IMR-90 (cell line): Measurements from ENCODE around the gene GSK3B. TPM values are rescaled to one million over a fixed set of nuclear protein-coding genes. Genes with fewer than 3 reads are reported as not detected.

Source experiments
- ATAC-seq: fragments of 200-7000 bp; cut with Tn5 transposase; 2 replicates; pipeline ENCODE4 v1.9.1; 2020; ENCODE audit warnings: low read depth, mild to moderate bottlenecking, moderate library complexity
- BruUV-seq: library from RNA; stranded (reverse); fragments of 400-500 nt; replicated peaks from 2 replicates; lab custom pipeline; 2021; lab: Mats Ljungman, UMichigan
- CTCF ChIA-PET: fragments of 300-600 bp; formaldehyde crosslinking; extraction: SDS; loops from one replicate; lab custom pipeline; 2021; ENCODE audit warnings: antibody characterized with exemption; lab: Yijun Ruan, JAX
- POLR2A ChIA-PET: fragments of 300-600 bp; sonication (Branson Sonifier 250); formaldehyde crosslinking; loops from one replicate; lab custom pipeline; 2022; ENCODE audit warnings: antibody characterized with exemption; ENCODE audit not compliant: unreplicated experiment; lab: Charles Lee
- DNase-seq: peaks from one replicate; pipeline ENCODE4 v3.0.0; 2013
- H2AFZ ChIP-seq: replicated peaks from 2 replicates; pipeline ENCODE3; 2013; ENCODE audit warnings: low read length, mild to moderate bottlenecking; ENCODE audit not compliant: poor library complexity
- H2AK5ac ChIP-seq: 2 replicates; pipeline ENCODE4 v1.6.1; 2013; ENCODE audit warnings: low read depth, low read length, inconsistent platforms
- H2AK9ac ChIP-seq: replicated peaks from 2 replicates; pipeline ENCODE3; 2013; ENCODE audit warnings: mild to moderate bottlenecking, low read depth, low read length, moderate library complexity; ENCODE audit not compliant: poor library complexity
- H2BK120ac ChIP-seq: 2 replicates; pipeline ENCODE4 v1.6.1; 2013; ENCODE audit warnings: low read depth, low read length, inconsistent platforms
- H2BK15ac ChIP-seq: 3 replicates; pipeline ENCODE4 v1.6.1; 2013; ENCODE audit warnings: low read depth, low read length, inconsistent platforms
- H2BK20ac ChIP-seq: 2 replicates; pipeline ENCODE4 v1.6.1; 2013; ENCODE audit warnings: low read depth, mild to moderate bottlenecking, inconsistent platforms, low read length, moderate library complexity
- H2BK5ac ChIP-seq: 2 replicates; pipeline ENCODE4 v1.6.1; 2013; ENCODE audit warnings: mild to moderate bottlenecking, low read depth, low read length, inconsistent platforms; ENCODE audit not compliant: poor library complexity, severe bottlenecking
- H3K14ac ChIP-seq: replicated peaks from 2 replicates; pipeline ENCODE4 v1.6.1; 2013; ENCODE audit warnings: low read depth, low read length, inconsistent platforms
- H3K18ac ChIP-seq: 2 replicates; pipeline ENCODE4 v1.6.1; 2013; ENCODE audit warnings: low read depth, low read length, control low read depth
- H3K23ac ChIP-seq: 2 replicates; pipeline ENCODE4 v1.6.1; 2013; ENCODE audit warnings: low read depth, low read length, inconsistent platforms
- H3K27ac ChIP-seq: 2 replicates; pipeline ENCODE4 v1.5.1; 2013; ENCODE audit warnings: mild to moderate bottlenecking, control low read depth, low read length; ENCODE audit not compliant: insufficient read depth
- H3K27me3 ChIP-seq: 2 replicates; pipeline ENCODE4 v1.6.1; 2013; ENCODE audit warnings: low read length; ENCODE audit not compliant: control insufficient read depth, insufficient read depth
- H3K36me3 ChIP-seq: 2 replicates; pipeline ENCODE4 v1.6.1; 2013; ENCODE audit warnings: low read length, mixed read lengths; ENCODE audit not compliant: control insufficient read depth, insufficient read depth
- H3K4ac ChIP-seq: 2 replicates; pipeline ENCODE4 v1.6.1; 2013; ENCODE audit warnings: low read depth, low read length, inconsistent platforms
- H3K4me1 ChIP-seq: 2 replicates; pipeline ENCODE4 v1.6.1; 2013; ENCODE audit warnings: low read length, mixed read lengths; ENCODE audit not compliant: control insufficient read depth, insufficient read depth
- H3K4me2 ChIP-seq: 2 replicates; pipeline ENCODE4 v1.6.1; 2013; ENCODE audit warnings: low read depth, mild to moderate bottlenecking, control low read depth, low read length, moderate library complexity
- H3K4me3 ChIP-seq: 2 replicates; pipeline ENCODE4 v1.5.1; 2013; ENCODE audit warnings: low read depth, mild to moderate bottlenecking, control low read depth, low read length, moderate library complexity; ENCODE audit not compliant: insufficient read depth
- H3K56ac ChIP-seq: 2 replicates; pipeline ENCODE4 v1.6.1; 2013; ENCODE audit warnings: low read length, inconsistent platforms; ENCODE audit not compliant: insufficient read depth; ENCODE audit errors: extremely low read depth
- H3K79me1 ChIP-seq, 2 experiments: 2 replicates each; pipeline ENCODE4 v1.6.1; 2013; ENCODE audit warnings: low read length in 2 of 2, inconsistent platforms in 1 of 2, low read depth in 1 of 2
- H3K9ac ChIP-seq: 2 replicates; pipeline ENCODE4 v1.6.1; 2013; ENCODE audit warnings: low read depth, low read length, control low read depth
- H3K9me1 ChIP-seq: 2 replicates; pipeline ENCODE4 v1.6.1; 2013; ENCODE audit warnings: low read length, inconsistent platforms; ENCODE audit not compliant: insufficient read depth
- H3K9me3 ChIP-seq: 2 replicates; pipeline ENCODE4 v1.6.1; 2013; ENCODE audit warnings: low read length; ENCODE audit not compliant: control insufficient read depth, insufficient read depth
- H4K20me1 ChIP-seq: 2 replicates; pipeline ENCODE4 v1.6.1; 2013; ENCODE audit warnings: low read length, inconsistent platforms; ENCODE audit not compliant: insufficient read depth
- H4K5ac ChIP-seq: 2 replicates; pipeline ENCODE4 v1.6.1; 2013; ENCODE audit warnings: mild to moderate bottlenecking, low read depth, low read length, control low read depth
- H4K8ac ChIP-seq, 2 experiments: 2 replicates each; pipeline ENCODE4 v1.6.1; 2013; ENCODE audit warnings: low read depth in 2 of 2, low read length in 2 of 2, control low read depth in 1 of 2, inconsistent platforms in 1 of 2
- H4K91ac ChIP-seq: 2 replicates; pipeline ENCODE4 v1.6.1; 2013; ENCODE audit warnings: low read depth, low read length, inconsistent platforms; ENCODE audit not compliant: insufficient read depth
- BHLHE40 ChIP-seq: fragments of 150-350 bp; IDR thresholded peaks from 2 replicates; pipeline ENCODE4 v1.6.1; 2016; ENCODE audit warnings: mild to moderate bottlenecking, low read depth, low read length
- FOS ChIP-seq: fragments of 150-350 bp; IDR thresholded peaks from 2 replicates; pipeline ENCODE4 v1.6.1; 2016; ENCODE audit warnings: low read depth, low read length
- WGBS, 2 experiments: methylation state at CpG; one replicate each; pipeline versions ENCODE4 v1.1.5 to v1.1.7; 2013; ENCODE audit warnings: missing lambda C conversion rate in 2 of 2; ENCODE audit not compliant: insufficient read length in 1 of 2; ENCODE audit errors: extremely low coverage in 2 of 2; 5-methylcytosine and 5-hydroxymethylcytosine counted together
- dilution Hi-C: fragments of 300-500 bp; cut with HindIII; formaldehyde crosslinking; loops from one replicate; pipeline ENCODE4 v1.14.3; 2018; ENCODE audit warnings: low sequenced_read_pairs; ENCODE audit not compliant: unreplicated experiment
- in situ Hi-C: fragments of 300-500 bp; cut with MboI; formaldehyde crosslinking; loops from 3 replicates; pipeline ENCODE4 v1.14.3; 2019; ENCODE audit warnings: low sequenced_read_pairs, inconsistent platforms, mixed read lengths
- intact Hi-C: fragments of 100-400 bp; cut with micrococcal nuclease; formaldehyde crosslinking; loops from 2 replicates; pipeline ENCODE4 v1.10.0; 2022
- polyA plus RNA-seq, 3 experiments: library from polyadenylated mRNA; depleted of rRNA; stranded (reverse); fragments of >200 nt; gene quantifications; 2 replicates each; pipeline ENCODE4 v1.2.3, GENCODE V29; 2012; ENCODE audit warnings: low replicate concordance in 1 of 3
- total RNA-seq: library from RNA; depleted of rRNA; stranded (reverse); fragments of >200 nt; gene quantifications from 2 replicates; pipeline ENCODE4 v1.2.3, GENCODE V29; 2012

The GSK3B gene
- total and polyA plus RNA-seq, 2 of the 4 experiments (the other 2 are of a cell fraction): 19.2 to 33.2 TPM

- no TSS peak for BruUV-seq
- 0 out of 2 replicates have a peak overlapping the region, but pooled peaks have one; percentile 48 for H2BK20ac ChIP-seq
- no peak for TF ChIP-seq BHLHE40
- peak; percentile 62; the same call in 1 of the 2 replicates for TF ChIP-seq FOS
Measured at GRCh38 chr3:120114981-120115380, 20.7 kb upstream of the GSK3B start.

More at GRCh38 chr3:120114981-120115380, 20.7 kb upstream of the GSK3B start:
- Histone ChIP-seq H3K4me1 (peaks cover 12% of the 10 kb centered on the region), H3K9me3 (no peaks in the 10 kb centered on the region), H2AK9ac (no peak overlapping the region), H3K79me1 (no peaks in the 10 kb centered on the region), H3K27me3 (no peaks in the 10 kb centered on the region), H3K27ac (no peak overlapping the region), H3K4me3 (no peak overlapping the region), H3K23ac (no peak overlapping the region), H2BK120ac (no peak overlapping the region), H2AK5ac (no peak overlapping the region), H3K9me1 (peaks cover 3% of the 10 kb centered on the region), H3K14ac (no peak overlapping the region), H3K18ac (no peak overlapping the region), H3K4me2 (no peak overlapping the region), H4K20me1 (no peaks in the 10 kb centered on the region), H3K36me3 (no peaks in the 10 kb centered on the region), H4K8ac (no peak overlapping the region), H4K5ac (no peak overlapping the region), H2BK15ac (0 out of 3 replicates have a peak overlapping the region, but pooled peaks have one; percentile 73), H3K56ac (no peak overlapping the region), H2AFZ (no peak overlapping the region), H3K4ac (peak overlapping the region; percentile 29; the same call in 1 of the 2 replicates), H3K9ac (no peak overlapping the region; the same call in 1 of the 2 replicates), H4K91ac (no peak overlapping the region), H2BK5ac (no peak overlapping the region)
- dilution Hi-C loops: no loop called here
- no CpG with 5 or more reads among the region's 2 CpGs for WGBS, 2 experiments
- ATAC-seq: peak; percentile 49; the same call in 1 of the 2 replicates
- in situ Hi-C loops: no loop called here
- peak; percentile 76 for DNase-seq
- POLR2A ChIA-PET: no interaction called here
- CTCF ChIA-PET: interaction anchor here (0.6 kb wide), 2 partner anchors 11 to 36 kb away, joined by 3 to 4 read pairs; no protein-coding TSS in a partner anchor
- intact Hi-C loops: no loop called here
